22Rv1 (cell line): ENCODE results near the gene METAP1D.
"Not testable (repeated sequence)": the region's sequence is repeated elsewhere in the genome, so short reads cannot be mapped to it uniquely, and the experiment has no call there.

ENCODE experiments used
- CTCF ChIP-seq: fragments of 450-650 bp; IDR thresholded peaks from 2 replicates; pipeline ENCODE4 v1.5.1; 2017; ENCODE audit warnings: mild to moderate bottlenecking
- ZFX ChIP-seq: fragments of 450-650 bp; IDR thresholded peaks from 2 replicates; pipeline ENCODE4 v1.6.1; 2017; ENCODE audit warnings: antibody characterized with exemption, borderline replicate concordance

- TF ChIP-seq CTCF, ZFX: not testable (repeated sequence)
Observed at GRCh38 chr2:171997031-171997430, 2.7 kb upstream of the METAP1D start.
